ENCODE results near the gene ASCL5.

- TF ChIP-seq CTCF (IDR thresholded peaks at IDR 0.05; ENCODE audit: low read depth, low read length) (no peak), POLR2A (IDR thresholded peaks at IDR 0.05; ENCODE audit: extremely low read depth, insufficient read length) (no peak), MAX (IDR thresholded peaks at IDR 0.05; ENCODE audit: low read depth, low read length) (no peak)
These were observed 10.8 kb upstream of the ASCL5 start for GRCh38 chr1:201137579-201138310.

Measured in NB4 (cell line).